HepG2 (cell line): ENCODE results near the gene NINJ2. TPM values are rescaled to one million over a fixed set of nuclear protein-coding genes. Genes with fewer than 3 reads are reported as not detected.

Source experiments
- ATAC-seq: fragments of 200-7000 bp; cut with Tn5 transposase; 3 replicates; pipeline ENCODE4 v1.9.1; 2020; ENCODE audit warnings: mild to moderate bottlenecking, moderate library complexity
- BruUV-seq: library from RNA; stranded (reverse); fragments of 400-500 nt; replicated peaks from 2 replicates; lab custom pipeline; 2021; lab: Mats Ljungman, UMichigan
- CTCF ChIA-PET: fragments of 300-600 bp; formaldehyde crosslinking; extraction: SDS; loops from one replicate; lab custom pipeline; 2021; ENCODE audit warnings: low total read pairs, inconsistent platforms, low intra/inter-chr PET ratio; lab: Yijun Ruan, JAX
- POLR2A ChIA-PET: fragments of 350-600 bp; sonication (Branson Sonifier 250); formaldehyde crosslinking; loops from one replicate; lab custom pipeline; 2020; ENCODE audit warnings: antibody characterized with exemption, inconsistent platforms; lab: Yijun Ruan, JAX
- DNase-seq: peaks from one replicate; pipeline ENCODE4 v3.0.0-alpha.2; 2015; ENCODE audit warnings: low spot score
- FAIRE-seq: peaks from 3 replicates; lab custom pipeline; 2011; peaks lifted over from hg19 to GRCh38; lab: Jason Lieb, UNC
- H2AFZ ChIP-seq: one replicate; pipeline ENCODE4 v1.6.1; 2011; ENCODE audit warnings: low read length, inconsistent platforms
- H3K27ac ChIP-seq: fragments of 300-600 bp; 3 replicates; pipeline ENCODE4 v1.8.0; 2011; ENCODE audit warnings: mixed run types, mild to moderate bottlenecking, mixed read lengths, low read length, inconsistent platforms; ENCODE audit not compliant: insufficient read depth; ENCODE audit errors: extremely low read length
- H3K27me3 ChIP-seq, 2 experiments: fragments of 200-600 bp in 1 of 2; 2 replicates in 1 of 2; 3 replicates in 1 of 2; pipeline versions ENCODE4 v1.6.0 to v1.8.0; 2011; ENCODE audit warnings: low read length in 2 of 2, mild to moderate bottlenecking in 2 of 2, moderate library complexity in 2 of 2, inconsistent platforms in 1 of 2; ENCODE audit not compliant: insufficient read depth in 2 of 2, control insufficient read depth in 1 of 2
- H3K36me3 ChIP-seq, 2 experiments: fragments of 200-600 bp in 1 of 2; replicated peaks in 1 of 2; 2 replicates in 1 of 2; 3 replicates in 1 of 2; pipeline versions ENCODE4 v1.5.1 to v1.8.0; 2011; ENCODE audit warnings: low read length in 2 of 2, inconsistent platforms in 1 of 2; ENCODE audit not compliant: insufficient read depth in 2 of 2, control insufficient read depth in 1 of 2
- H3K4me1 ChIP-seq: 2 replicates; pipeline ENCODE4 v1.5.1; 2012; ENCODE audit warnings: low read length, inconsistent platforms; ENCODE audit not compliant: insufficient read depth
- H3K4me2 ChIP-seq: 2 replicates; pipeline ENCODE4 v1.6.0; 2011; ENCODE audit warnings: low read depth, low read length, inconsistent platforms
- H3K4me3 ChIP-seq, 3 experiments: fragments of 200-600 bp in 1 of 3; sonication (generic), shearing (Covaris generic) in 1 of 3; replicated peaks in 1 of 3; 2 replicates each; pipeline ENCODE4 v1.5.1; 2011 to 2016; ENCODE audit warnings: low read length in 3 of 3, inconsistent platforms in 2 of 3, low read depth in 2 of 3, mild to moderate bottlenecking in 2 of 3, control low read depth in 1 of 3, mixed read lengths in 1 of 3; ENCODE audit not compliant: insufficient read depth in 1 of 3
- H3K79me2 ChIP-seq: one replicate; pipeline ENCODE4 v1.6.1; 2011; ENCODE audit warnings: low read length, inconsistent platforms; ENCODE audit not compliant: insufficient read depth
- H3K9ac ChIP-seq: 2 replicates; pipeline ENCODE4 v1.6.0; 2011; ENCODE audit warnings: mild to moderate bottlenecking, low read depth, low read length, inconsistent platforms; ENCODE audit not compliant: insufficient read depth
- H3K9me3 ChIP-seq: 2 replicates; pipeline ENCODE4 v1.5.1; 2012; ENCODE audit warnings: mild to moderate bottlenecking, low read length
- H4K20me1 ChIP-seq: 2 replicates; pipeline ENCODE4 v1.6.0; 2011; ENCODE audit warnings: inconsistent platforms, mild to moderate bottlenecking, low read length, moderate library complexity; ENCODE audit not compliant: insufficient read depth
- CBX2 ChIP-seq, 2 experiments: fragments of 200-600 bp in 1 of 2; sonication (generic); formaldehyde crosslinking in 1 of 2; IDR thresholded peaks; 2 replicates each; pipeline versions ENCODE4 v1.7.0 to v1.8.1; 2018 to 2022; ENCODE audit warnings: low read depth in 2 of 2, low read length in 1 of 2, mild to moderate bottlenecking in 1 of 2, missing genetic modification reagents in 1 of 2
- CCAR2 ChIP-seq: fragments of 200-400 bp; formaldehyde crosslinking; optimal IDR thresholded peaks from 2 replicates; pipeline ENCODE3; 2018; ENCODE audit warnings: low read depth, mild to moderate bottlenecking, low read length, moderate library complexity
- FOSL1 ChIP-seq: sonication (generic); formaldehyde crosslinking; IDR thresholded peaks from 2 replicates; pipeline ENCODE4 v1.9.0; 2021; ENCODE audit warnings: missing genetic modification reagents, borderline replicate concordance
- NCOA1 ChIP-seq: sonication (generic); formaldehyde crosslinking; IDR thresholded peaks from 2 replicates; pipeline ENCODE4 v1.9.0; 2021; ENCODE audit warnings: missing genetic modification reagents
- NR0B2 ChIP-seq: sonication (generic); formaldehyde crosslinking; IDR thresholded peaks from 2 replicates; pipeline ENCODE4 v1.4.0; 2020; ENCODE audit warnings: mild to moderate bottlenecking, missing genetic modification reagents
- REL ChIP-seq: sonication (generic); formaldehyde crosslinking; conservative IDR thresholded peaks from 2 replicates; pipeline ENCODE4 v1.8.0; 2022; ENCODE audit warnings: mild to moderate bottlenecking, missing genetic modification reagents, moderate library complexity
- RFX1 ChIP-seq: fragments of 450-650 bp; IDR thresholded peaks from 2 replicates; pipeline ENCODE4 v1.6.1; 2017
- SRSF9 ChIP-seq: fragments of 200-400 bp; formaldehyde crosslinking; IDR thresholded peaks from 2 replicates; pipeline ENCODE4 v1.6.1; 2018; ENCODE audit warnings: borderline replicate concordance, mild to moderate bottlenecking, low read depth, low read length; ENCODE audit not compliant: insufficient read depth, poor library complexity, severe bottlenecking
- THRA ChIP-seq: sonication (generic); formaldehyde crosslinking; IDR thresholded peaks from 2 replicates; pipeline ENCODE4 v1.4.0; 2020; ENCODE audit warnings: missing genetic modification reagents, borderline replicate concordance
- ZBTB7A ChIP-seq: sonication (generic); formaldehyde crosslinking; IDR thresholded peaks from 2 replicates; pipeline ENCODE4 v1.8.0; 2022; ENCODE audit warnings: mild to moderate bottlenecking, missing genetic modification reagents
- ZEB1 ChIP-seq: IDR thresholded peaks from 2 replicates; pipeline ENCODE4 v1.6.1; 2012; ENCODE audit warnings: mild to moderate bottlenecking, low read depth, inconsistent platforms; ENCODE audit not compliant: insufficient replicate concordance
- ZFP91 ChIP-seq: sonication (generic); formaldehyde crosslinking; IDR thresholded peaks from 2 replicates; pipeline ENCODE4 v1.9.0; 2022; ENCODE audit warnings: missing genetic modification reagents, mild to moderate bottlenecking, borderline replicate concordance
- ZNF317 ChIP-seq: sonication (generic); formaldehyde crosslinking; IDR thresholded peaks from 2 replicates; pipeline ENCODE4 v1.5.0; 2020; ENCODE audit warnings: mild to moderate bottlenecking, missing genetic modification reagents
- ZNF446 ChIP-seq: sonication (generic); formaldehyde crosslinking; IDR thresholded peaks from 2 replicates; pipeline ENCODE4 v1.5.0; 2020; ENCODE audit warnings: mild to moderate bottlenecking, missing genetic modification reagents
- ZNF629 ChIP-seq: sonication (generic); formaldehyde crosslinking; conservative IDR thresholded peaks from 2 replicates; pipeline ENCODE4 v1.5.0; 2020; ENCODE audit warnings: missing genetic modification reagents
- ZNF772 ChIP-seq: sonication (generic); formaldehyde crosslinking; IDR thresholded peaks from 2 replicates; pipeline ENCODE4 v1.5.0; 2020; ENCODE audit warnings: mild to moderate bottlenecking, missing genetic modification reagents
- ZUFSP ChIP-seq: sonication (generic); formaldehyde crosslinking; IDR thresholded peaks from 2 replicates; pipeline ENCODE4 v1.9.0; 2021; ENCODE audit warnings: missing genetic modification reagents, mild to moderate bottlenecking, borderline replicate concordance
- WGBS: methylation state at CpG from one replicate; pipeline ENCODE4 v1.1.6; 2017; ENCODE audit warnings: low lambda C conversion rate; 5-methylcytosine and 5-hydroxymethylcytosine counted together
- in situ Hi-C: cut with HindIII; loops from 2 replicates; pipeline ENCODE4 v1.10.0; 2017; ENCODE audit warnings: low pct_unique_long_range_greater_than_20kb; ENCODE audit not compliant: extremely low pct_ligation_motif_present
- intact Hi-C: fragments of 100-400 bp; cut with micrococcal nuclease; formaldehyde crosslinking; loops from one replicate; pipeline ENCODE4 v1.10.0; 2022; ENCODE audit not compliant: unreplicated experiment
- polyA plus RNA-seq, 8 experiments: library from polyadenylated mRNA; depleted of rRNA in 3 of 8; stranded (reverse) in 7 of 8; unstranded in 1 of 8; fragments of >200 nt; fragmentation: Illumina TruSeq in 4 of 8; extraction: Trizol in 4 of 8; gene quantifications; 2 replicates each; pipeline versions ENCODE4 v1.2.1 to v1.2.3, GENCODE V29; 2011 to 2016; ENCODE audit warnings: low read depth in 4 of 8, missing spikeins in 1 of 8, mixed read lengths in 1 of 8; ENCODE audit not compliant: insufficient read depth in 1 of 8
- total RNA-seq, 5 experiments: library from RNA; depleted of rRNA; stranded (reverse); fragments of >200 nt; fragmentation: Illumina TruSeq; extraction: Trizol; gene quantifications; 2 replicates each; pipeline ENCODE4 v1.2.3, GENCODE V29; 2016; ENCODE audit warnings: low read depth in 1 of 5
- TF ChIP-seq, protein P1 (sequence below): sonication (generic); formaldehyde crosslinking; IDR thresholded peaks from 2 replicates; pipeline ENCODE4 v1.4.0; 2020; ENCODE audit warnings: low read depth, mild to moderate bottlenecking, missing genetic modification reagents

NINJ2 gene
- total and polyA plus RNA-seq, 2 of the 13 experiments (the other 11 are each of a cell fraction or from before 2014, with no cell fraction given): 0.62 to 3.8 TPM

DNA sequence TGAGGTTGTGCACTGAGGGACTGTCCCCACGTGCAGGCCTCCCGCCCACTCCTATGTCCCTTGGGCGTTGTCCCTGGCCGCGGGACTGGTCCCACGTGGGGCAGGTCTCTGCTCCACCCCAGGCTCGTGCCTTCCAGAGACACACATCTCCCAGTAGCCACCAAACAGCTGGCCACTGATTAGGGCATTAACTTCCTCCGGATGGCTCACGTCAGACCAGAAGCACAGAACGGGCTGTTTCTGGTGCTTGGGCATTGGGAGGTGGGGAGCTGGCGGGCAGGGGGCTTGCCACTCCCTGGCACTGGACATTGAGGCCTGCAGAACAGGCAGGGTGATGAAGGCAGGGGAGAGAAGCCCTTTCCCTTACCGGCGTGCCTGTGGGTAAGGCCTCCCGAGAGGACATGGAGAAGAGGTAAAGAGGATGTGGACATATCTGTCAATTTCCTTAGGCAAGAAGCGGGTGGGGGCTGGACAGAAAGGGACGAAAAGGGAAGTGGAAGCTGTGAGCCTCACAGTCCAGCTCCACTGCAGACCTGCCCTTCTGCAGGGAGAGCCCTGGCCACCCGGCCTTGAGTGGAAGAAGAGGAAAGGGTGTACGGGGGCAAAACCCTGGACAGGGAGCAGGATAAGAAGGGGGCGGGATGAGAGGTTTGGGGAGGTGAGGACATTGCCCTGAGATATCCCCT lies 101.2 kb downstream of the NINJ2 start:
- no peak for FAIRE-seq
- no peak for ATAC-seq
- DNase-seq: no peak
- Histone ChIP-seq H4K20me1 (no peaks in the 10 kb centered on the region), H3K79me2 (no peaks in the 10 kb centered on the region), H3K4me2 (no peak overlapping the region), H3K36me3 (no peaks in the 10 kb centered on the region), H3K27ac (no peak overlapping the region), H3K4me1 (peaks cover 9% of the 10 kb centered on the region), H3K4me3 (no peak overlapping the region), H3K27me3 (peaks cover 3 to 6% of the 10 kb centered on the region in 2 experiments; a peak in 2 of 5 replicates), H3K9ac (no peak overlapping the region), H2AFZ (no peak overlapping the region), H3K9me3 (no peaks in the 10 kb centered on the region)
- no TSS peak for BruUV-seq
- WGBS: 64% methylated on average over 19 of the region's 19 CpGs
- in situ Hi-C loops (loop anchor here (10.0 to 25.0 kb wide), 3 partner anchors 323 to 1025 kb away; partner anchors contain the start of gene FBXL14), intact Hi-C loops (no loop called here)
- POLR2A ChIA-PET: no interaction called here
- CTCF ChIA-PET: no interaction called here
- TF ChIP-seq ZEB1 (no peak), NCOA1 (CRISPR knock-in tag) (no peak), NR0B2 (CRISPR knock-in tag) (no peak), ZNF772 (no peak), ZNF629 (CRISPR knock-in tag) (no peak), ZBTB7A (CRISPR knock-in tag) (no peak), ZUFSP (no peak), ZNF317 (CRISPR knock-in tag) (no peak), REL (no peak), ZNF446 (CRISPR knock-in tag) (no peak), CBX2 (IDR thresholded peaks at IDR 0.05; ENCODE audit: low read depth, low read length) (no peak), CBX2 (CRISPR knock-in tag; IDR thresholded peaks at IDR 0.05; ENCODE audit: low read depth) (no peak), ZFP91 (CRISPR knock-in tag) (no peak), THRA (CRISPR knock-in tag) (no peak), CCAR2 (no peak), RFX1 (no peak), SRSF9 (no peak), FOSL1 (CRISPR knock-in tag) (no peak)
- TF ChIP-seq, protein P1, sequence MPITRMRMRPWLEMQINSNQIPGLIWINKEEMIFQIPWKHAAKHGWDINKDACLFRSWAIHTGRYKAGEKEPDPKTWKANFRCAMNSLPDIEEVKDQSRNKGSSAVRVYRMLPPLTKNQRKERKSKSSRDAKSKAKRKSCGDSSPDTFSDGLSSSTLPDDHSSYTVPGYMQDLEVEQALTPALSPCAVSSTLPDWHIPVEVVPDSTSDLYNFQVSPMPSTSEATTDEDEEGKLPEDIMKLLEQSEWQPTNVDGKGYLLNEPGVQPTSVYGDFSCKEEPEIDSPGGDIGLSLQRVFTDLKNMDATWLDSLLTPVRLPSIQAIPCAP (CRISPR knock-in tag): no peak
